LoVo (cell line): ENCODE measurements around the gene IL34.
A peak's percentile ranks its signal among the peaks of the same experiment; 100 is the strongest.

ENCODE experiments used
- DNase-seq: peaks from one replicate; pipeline ENCODE4 v3.0.0-alpha.2; 2016; ENCODE audit warnings: low spot score

Gene IL34

GRCh38 chr16:70678121-70678897, 31.9 kb downstream of the IL34 start:
- DNase-seq = no peak

GRCh38 chr16:70678898-70679670, 32.7 kb downstream of the IL34 start:
- no peak for DNase-seq

GRCh38 chr16:70679671-70680494, 33.5 kb downstream of the IL34 start:
- no peak for DNase-seq

- no peak for DNase-seq
Measured at GRCh38 chr16:70680495-70681381, 34.4 kb downstream of the IL34 start.

- no peak for DNase-seq
Measured at GRCh38 chr16:70681382-70682238, 35.3 kb downstream of the IL34 start.

GRCh38 chr16:70682239-70683145, 36.1 kb downstream of the IL34 start:
- DNase-seq = no peak

GRCh38 chr16:70683146-70683944, 37.0 kb downstream of the IL34 start:
- DNase-seq = no peak

- DNase-seq = no peak
Measured at GRCh38 chr16:70684146-70685060, 38.0 kb downstream of the IL34 start.

- peak; percentile 12 for DNase-seq
Measured at GRCh38 chr16:70685061-70685937, 38.9 kb downstream of the IL34 start.

- peak; percentile 72 for DNase-seq
Measured at GRCh38 chr16:70685938-70686375, 39.6 kb downstream of the IL34 start, which contains the start of gene MTSS2. TSS of gene MTSS2 (minus strand) at chr16:70686053. CDS start at chr16:70685791, 262 bp downstream.

GRCh38 chr16:70686376-70687101, 40.2 kb downstream of the IL34 start:
- DNase-seq = no peak

- DNase-seq = no peak
Measured at GRCh38 chr16:70687102-70687511, 40.7 kb downstream of the IL34 start.

- no peak for DNase-seq
Measured at GRCh38 chr16:70687671-70688245, 41.4 kb downstream of the IL34 start.

GRCh38 chr16:70688246-70688742, 41.9 kb downstream of the IL34 start:
- no peak for DNase-seq
